ENCODE data around the gene CD3E. TPM values are rescaled to one million over a fixed set of nuclear protein-coding genes. Genes with fewer than 3 reads are reported as not detected.
A peak's percentile ranks its signal among the peaks of the same experiment; 100 is the strongest.

CD3E gene
- total RNA-seq (2014; rRNA removed; shearing (Covaris generic)) = 0.42 TPM in 1 of 2 replicates, not detected in the other
- polyA plus RNA-seq (2015; cell fraction: cytosol; rRNA removed) = not detected in 2 replicates
- polyA plus RNA-seq (2015; cell fraction: nucleus; rRNA removed) = not detected in 2 replicates

DNA sequence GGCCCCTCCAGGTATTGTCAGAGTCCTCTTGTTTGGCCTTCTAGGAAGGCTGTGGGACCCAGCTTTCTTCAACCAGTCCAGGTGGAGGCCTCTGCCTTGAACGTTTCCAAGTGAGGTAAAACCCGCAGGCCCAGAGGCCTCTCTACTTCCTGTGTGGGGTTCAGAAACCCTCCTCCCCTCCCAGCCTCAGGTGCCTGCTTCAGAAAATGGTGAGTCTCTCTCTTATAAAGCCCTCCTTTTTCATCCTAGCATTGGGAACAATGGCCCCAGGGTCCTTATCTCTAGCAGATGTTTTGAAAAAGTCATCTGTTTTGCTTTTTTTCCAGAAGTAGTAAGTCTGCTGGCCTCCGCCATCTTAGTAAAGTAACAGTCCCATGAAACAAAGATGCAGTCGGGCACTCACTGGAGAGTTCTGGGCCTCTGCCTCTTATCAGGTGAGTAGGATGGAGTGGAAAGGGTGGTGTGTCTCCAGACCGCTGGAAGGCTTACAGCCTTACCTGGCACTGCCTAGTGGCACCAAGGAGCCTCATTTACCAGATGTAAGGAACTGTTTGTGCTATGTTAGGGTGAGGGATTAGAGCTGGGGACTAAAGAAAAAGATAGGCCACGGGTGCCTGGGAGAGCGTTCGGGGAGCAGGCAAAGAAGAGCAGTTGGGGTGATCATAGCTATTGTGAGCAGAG, at the start of gene CD3E:
Gene CD3E, plus strand, starts transcription at position 163 of the 681 bp plus-strand sequence. Its CDS starts 223 bp downstream, at position 386.
- no peak for DNase-seq (ENCODE audit: low read depth)

DNA sequence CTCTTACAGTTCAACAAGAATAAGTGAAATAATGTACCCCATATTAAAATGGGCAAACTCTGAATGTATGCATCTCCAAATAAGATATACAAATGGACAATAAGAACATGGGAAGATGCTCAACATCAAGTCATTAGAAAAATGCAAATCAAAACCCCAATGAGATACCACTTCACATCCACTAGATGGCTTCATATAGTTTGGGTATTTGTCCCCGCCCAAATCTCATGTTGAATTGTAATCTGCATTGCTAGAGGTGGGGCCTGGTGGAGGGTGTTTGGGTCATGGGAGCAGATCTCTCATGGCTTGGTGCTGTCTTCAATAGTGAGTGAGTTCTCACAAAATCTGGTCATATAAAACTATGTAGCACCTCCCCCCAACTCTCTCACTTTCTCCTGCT, 46.1 kb upstream of the CD3E start:
- DNase-seq (ENCODE audit: low read depth) = no peak

DNA sequence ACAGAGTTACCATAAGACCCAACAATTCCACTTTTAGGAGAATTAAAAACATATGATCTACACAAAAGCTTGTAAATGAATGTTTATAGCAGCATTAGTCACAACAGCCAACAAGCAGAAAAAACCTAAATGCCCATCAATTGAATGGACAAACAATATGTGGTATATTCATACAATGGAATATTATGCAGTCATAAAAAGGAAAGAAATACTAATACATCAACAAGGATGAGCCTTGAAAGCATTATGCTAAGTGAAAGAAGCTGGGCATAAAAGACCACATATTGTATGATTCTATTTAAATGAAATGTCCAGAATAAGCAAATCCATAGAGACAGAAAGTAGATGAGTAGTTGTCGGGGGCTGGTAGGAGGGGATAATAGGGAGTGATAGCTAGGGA, 45.4 kb upstream of the CD3E start:
- DNase-seq (ENCODE audit: low read depth) = no peak

DNA sequence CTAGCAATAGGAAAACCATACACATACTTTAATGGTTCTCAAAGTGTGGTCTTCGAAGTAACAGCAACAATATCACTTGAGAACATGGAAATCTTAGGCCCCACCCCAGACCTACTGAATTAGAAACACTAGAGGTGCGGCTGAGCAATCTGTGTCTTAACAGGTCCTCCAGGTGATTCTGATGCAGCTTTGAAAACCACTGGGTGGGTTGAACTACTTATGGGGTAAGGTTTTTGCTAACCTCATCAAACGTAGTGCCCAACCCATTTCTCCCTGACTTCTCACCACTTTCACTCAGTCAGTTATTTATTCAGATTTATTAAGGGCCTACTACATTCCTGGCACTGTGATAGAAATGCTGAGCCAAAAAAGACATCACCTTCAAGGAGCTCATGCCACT, 44.2 kb upstream of the CD3E start:
- DNase-seq (ENCODE audit: low read depth) = no peak

DNA sequence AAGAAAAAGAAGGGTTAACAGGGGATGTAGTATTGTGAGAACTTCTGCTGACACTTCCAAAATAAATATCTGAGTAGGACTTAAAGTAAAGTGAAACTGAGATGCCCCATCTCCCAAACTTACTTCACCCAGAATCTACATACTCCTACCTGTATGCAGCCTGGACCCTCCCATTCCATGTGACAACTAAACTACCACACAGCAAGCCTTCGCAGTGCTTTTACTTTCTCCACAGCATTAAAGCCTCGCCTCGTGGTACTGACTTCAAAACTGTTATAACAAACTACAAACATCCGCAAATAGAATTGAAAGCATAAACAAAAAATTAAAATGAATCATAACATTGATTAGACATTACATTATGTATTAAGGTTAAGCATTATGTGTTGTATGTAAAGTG, 41.4 kb upstream of the CD3E start:
- DNase-seq (ENCODE audit: low read depth) = no peak

DNA sequence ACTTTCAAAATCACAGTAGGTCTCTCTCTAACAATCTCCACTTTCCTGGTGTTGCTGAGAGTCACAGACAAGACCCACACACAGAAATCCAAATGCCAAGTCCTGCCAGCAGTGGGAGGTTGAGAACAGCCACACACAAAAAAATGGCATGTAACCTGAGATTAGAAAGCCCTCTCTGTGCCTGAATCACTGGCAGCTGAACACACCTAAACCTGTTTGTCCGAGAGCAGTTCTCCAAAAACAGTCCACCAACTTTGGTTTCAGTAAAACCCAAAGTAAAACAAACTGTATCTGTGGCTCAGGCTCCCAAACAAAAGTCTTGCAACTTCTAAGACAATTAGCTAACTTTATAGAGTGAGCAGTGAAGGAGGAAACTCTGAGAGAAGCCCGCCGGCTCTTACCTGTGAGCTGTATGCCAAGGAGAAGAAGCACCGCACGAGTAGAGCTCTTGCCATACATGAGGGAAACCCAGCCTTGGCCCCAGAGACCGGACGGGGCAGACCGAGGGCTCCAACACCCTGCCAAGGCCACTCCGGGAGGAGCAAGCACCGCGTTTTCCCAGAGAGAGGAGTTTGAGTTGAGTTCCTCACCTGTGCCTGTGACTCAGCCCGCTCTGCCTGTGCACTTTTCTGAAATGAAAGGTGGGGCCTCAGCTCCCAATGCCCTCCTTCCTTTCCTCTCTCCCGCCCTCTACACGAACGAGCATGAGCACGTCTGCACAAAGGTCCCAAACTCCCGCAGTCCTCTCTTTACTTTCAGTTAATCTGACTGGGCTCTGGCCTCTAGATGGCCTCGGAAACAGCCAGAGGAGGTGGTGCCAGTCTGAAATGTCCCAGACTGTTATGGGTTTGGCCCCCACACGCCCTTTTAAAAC, 40.6 kb upstream of the CD3E start, which contains the start of gene MPZL2:
Gene MPZL2, minus strand, starts transcription at position 603 of the 874 bp plus-strand sequence. Its CDS starts 144 bp downstream, at position 459.
- peak; percentile 62 for DNase-seq (ENCODE audit: low read depth)

DNA sequence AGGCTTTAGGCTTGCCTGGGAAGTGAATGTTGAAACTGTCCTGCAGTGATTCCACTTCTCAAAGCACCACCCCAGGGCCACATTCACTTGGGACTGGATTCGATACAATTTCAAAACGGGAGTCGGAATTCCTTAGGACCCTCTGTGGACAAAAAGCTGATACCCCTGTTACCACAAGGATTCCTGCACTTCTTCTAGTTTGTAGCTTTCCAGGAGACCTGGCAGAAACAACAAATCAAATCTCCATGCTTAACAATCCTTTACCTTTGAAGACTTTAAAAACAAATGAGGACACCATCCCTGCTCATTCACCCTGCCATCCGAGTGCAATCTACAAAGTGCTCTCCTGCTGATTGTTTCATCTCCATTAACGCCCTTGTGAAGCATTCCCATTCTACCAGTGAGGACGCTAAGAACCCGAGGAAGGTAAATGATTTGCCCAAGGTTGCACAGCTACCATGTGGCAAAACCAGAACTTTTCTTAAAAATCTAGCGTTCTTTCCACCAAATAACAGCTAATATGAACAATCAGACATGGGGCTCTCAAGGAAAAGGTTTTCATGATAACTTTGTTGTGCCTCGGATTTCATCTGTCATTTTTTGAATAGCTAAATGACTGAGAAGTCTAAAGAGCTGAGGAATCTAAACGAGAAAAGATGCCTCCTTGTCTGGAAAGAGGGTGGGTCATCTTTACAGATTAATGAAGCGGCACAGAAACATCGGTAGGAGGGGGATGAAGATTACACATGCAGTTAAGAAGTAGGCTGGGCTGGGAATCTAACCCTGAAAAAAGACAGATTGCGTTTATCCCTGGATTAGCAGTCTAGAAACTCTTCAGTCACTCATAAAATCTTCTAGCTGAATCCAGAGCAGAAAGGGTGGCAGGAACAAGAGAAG, 39.7 kb upstream of the CD3E start:
- no peak for DNase-seq (ENCODE audit: low read depth)

DNA sequence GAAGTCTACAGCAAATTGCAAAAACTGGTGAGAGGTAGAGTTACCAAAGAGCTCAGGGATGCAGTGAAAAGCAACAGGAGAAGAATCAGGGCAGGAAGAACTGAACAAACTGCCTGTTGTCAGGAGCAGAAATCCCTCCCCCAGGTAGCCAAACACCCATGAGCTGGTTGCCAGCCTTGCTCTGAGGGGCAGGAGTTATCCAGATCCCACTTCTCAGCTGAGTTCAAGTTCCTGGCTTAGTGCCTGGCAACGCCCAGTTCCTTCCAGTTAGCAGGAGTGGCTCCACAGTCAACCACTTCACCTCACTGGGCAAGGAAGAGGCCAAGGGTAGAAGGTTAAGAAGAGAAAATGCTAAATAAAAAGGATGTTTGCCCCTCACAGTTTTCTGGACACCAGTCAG, 38.6 kb upstream of the CD3E start:
- peak; percentile 24 for DNase-seq (ENCODE audit: low read depth)

DNA sequence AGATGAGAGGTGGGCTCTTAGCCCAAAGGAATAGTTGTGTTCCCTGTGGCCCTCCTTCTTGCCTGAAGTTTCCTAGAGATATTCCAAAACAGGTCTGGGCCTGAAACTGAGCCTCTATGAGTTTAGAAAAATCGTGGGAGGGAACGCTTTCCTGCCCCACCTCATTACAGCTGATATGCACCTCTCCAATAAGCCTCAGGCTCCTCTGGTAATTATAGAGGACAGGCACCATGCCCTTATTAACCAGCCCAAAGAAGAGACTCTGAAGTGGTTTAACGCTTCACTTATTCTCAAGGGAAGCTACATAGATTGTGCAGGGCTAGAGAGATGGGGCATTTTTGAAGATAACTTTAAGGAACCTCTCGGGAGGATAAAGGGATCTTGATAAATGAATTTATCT, 37.0 kb upstream of the CD3E start:
- no peak for DNase-seq (ENCODE audit: low read depth)

DNA sequence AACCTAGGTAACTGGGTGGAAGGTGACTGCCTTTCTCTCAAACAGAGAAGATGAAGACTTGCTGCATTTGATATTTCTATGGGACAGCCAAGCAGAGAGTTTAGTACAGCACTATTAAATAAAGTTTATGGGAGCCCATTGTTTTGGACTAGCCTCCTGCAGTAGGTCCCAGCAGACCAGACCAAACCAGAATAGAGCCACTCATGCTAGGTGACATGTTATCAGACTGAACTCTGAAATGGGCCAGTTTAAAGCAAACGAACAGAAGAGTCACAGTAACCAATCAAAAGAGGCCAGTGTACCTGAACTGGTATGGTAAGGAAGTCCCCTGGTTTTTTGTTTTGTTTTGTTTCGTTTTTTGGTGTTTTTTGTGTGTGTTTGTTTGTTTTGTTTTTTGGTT, 32.5 kb upstream of the CD3E start:
- DNase-seq (ENCODE audit: low read depth) = no peak

DNA sequence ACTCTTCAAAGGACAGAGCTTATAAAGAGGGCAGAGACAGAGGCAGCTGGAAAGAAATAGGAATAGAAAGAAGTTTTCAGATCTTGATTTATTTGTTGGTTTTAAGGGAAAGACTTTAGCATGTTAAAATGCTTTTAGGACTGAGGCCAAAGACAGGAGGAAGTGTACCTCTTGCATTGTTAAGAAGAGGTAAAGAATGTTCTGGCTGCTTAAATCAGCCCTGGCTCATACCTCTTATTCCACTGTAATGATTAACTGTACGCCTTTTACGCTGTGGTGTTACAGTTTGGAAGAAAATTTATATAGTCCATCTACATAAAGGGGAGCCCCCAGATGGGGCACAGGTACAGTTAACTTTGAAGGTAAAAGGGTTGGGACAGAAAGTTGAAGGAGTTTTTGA, 30.3 kb upstream of the CD3E start:
- no peak for DNase-seq (ENCODE audit: low read depth)

DNA sequence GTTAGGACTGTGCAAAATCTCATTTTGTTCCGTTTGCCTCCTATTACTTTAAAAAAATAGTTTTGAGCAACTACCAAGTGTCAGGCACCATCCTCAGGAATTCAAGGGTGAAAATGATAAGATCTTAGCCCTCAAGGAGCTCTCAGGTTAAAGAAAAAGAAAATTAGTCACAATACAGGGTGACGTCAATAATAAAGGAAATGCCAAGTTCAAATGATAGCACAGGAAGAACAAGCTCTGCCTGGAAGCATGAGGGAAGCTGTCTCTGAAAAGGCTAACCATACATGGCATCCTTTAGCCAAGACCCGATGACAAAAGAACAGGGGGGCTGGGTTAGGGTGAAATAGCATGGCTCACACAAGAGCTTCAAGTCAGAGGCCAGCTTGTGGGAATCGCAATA, 29.4 kb upstream of the CD3E start:
- DNase-seq (ENCODE audit: low read depth) = peak; percentile 84

DNA sequence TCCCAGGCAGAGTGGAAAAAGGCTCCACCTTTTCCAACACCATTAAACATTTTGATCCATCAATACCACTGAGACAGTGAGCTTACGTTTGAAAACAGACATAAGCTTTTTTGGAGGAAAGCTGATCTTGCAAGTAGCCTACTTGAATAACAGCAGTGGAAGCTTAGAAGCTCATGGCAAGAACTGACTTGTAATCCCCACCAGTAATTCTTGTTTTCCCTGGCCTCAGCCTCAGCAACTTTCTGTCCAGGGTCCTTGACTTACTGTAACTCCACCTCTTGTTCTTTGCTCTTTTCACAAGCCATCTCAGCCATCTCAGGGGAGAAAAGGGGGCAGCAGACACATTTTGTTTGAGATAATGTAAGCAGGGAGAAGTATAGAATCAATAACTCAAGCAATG, 28.1 kb upstream of the CD3E start:
- DNase-seq (ENCODE audit: low read depth) = no peak

DNA sequence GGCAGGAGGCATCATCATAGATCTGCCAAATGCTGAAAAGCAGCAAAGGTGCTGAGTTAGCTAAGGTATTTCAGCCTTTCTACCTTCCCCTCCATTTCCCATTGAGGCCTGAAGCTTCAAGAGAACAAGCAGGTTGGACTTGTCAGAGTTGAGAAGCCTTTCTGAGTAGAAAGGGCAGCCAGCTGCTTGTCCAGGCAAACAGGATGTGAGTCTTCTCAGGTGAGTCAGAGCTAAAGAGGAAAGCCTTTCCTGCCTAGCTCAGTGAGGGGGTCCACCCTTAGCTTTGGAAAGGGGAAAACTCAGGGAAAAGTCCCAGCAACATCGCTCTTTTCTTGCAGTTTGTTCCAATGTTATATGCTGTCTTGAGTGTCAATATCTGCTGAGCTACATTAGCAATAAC, 27.2 kb upstream of the CD3E start:
- peak; percentile 89 for DNase-seq (ENCODE audit: low read depth)

DNA sequence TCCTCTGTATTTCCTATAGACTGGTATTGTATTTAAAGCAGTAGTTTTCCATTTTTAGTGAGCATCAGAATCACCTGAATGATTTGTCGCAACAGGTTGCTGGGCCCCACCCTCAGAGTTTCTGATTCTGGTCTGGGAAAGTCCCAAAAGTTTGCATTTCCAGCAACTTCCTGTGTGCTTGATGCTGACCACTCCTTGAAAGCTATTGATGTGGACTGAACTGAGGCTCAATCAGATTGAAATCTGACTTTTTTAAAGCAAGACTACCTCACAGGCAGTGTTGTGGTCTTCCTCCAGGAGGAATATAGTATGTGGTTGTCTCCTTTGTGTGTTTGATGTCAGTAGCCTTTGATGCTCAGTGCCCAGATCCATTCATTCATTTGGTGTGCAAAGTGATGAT, 23.2 kb upstream of the CD3E start:
- no peak for DNase-seq (ENCODE audit: low read depth)

DNA sequence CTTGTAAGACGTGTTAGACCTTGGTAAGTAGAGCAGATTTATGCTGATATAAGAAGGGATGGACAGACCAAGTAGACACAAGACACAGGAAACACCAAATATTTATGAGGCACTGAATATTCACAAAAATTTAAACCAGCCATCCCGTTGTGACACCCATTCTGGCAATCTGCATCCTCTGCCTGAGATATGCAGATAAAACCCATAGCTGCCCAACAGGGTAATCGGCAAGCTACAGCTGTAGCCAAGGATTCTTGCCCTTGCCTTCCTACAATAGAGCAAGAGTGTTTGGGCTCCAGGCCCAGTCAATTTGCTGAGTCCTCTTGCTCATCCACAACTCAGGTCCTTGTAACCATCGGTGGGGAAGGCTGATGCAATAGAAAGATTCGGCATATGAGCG, 21.9 kb upstream of the CD3E start:
- no peak for DNase-seq (ENCODE audit: low read depth)

DNA sequence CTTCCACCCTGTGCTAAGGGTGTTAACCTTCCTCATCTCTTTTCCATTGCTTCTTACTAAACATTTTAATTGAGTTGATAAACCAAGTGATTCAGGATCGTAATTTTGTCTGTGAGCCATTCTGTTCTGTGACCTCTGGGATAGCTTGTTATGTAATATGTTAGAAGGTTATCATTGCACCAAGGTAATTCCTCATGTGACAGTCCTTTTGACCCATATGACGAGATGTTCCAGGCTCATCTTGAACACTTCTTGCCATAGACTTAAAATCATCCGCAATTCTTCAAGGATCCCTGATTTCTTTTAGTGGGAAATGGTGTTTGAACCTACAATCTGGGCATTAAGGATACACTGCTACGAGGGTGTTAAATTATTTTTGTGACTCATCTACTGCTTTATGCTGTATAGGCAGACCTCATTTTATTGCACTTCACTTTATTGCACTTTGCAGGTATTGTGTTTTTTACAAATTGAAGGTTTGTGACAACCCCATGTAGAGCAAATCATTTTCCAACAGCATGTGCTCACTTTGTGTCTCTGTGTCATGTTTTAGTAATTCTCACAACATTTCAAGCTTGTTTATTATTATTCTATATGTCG, 21.4 kb upstream of the CD3E start:
- no peak for DNase-seq (ENCODE audit: low read depth)

DNA sequence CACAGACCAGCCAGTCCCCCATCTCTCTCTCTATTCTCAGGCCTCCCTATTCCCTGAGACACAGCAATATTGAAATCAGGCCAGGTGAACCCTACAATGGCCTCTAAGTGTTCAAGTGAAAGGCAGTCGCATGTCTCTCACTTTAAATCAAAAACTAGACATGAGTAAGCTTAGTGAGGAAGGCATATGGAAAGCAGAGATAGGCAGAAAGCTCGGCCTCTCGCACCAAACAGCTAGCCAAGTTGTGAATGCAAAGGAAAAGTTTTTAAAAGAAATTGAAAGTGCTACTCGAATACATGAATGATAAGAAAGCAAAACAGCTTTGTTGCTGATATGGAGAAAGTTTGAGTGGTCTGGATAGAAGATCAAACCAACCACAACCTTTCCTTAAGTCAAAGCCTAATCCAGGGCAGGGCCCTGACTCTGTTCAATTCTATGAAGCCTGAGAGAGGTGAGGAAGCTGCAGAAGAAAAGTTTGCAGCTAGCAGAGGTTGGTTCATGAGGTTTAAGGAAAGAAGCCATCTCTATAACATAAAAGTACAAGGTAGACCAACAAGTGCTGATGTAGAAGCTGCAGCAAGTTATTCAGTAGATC, 20.7 kb upstream of the CD3E start:
- DNase-seq (ENCODE audit: low read depth) = no peak

DNA sequence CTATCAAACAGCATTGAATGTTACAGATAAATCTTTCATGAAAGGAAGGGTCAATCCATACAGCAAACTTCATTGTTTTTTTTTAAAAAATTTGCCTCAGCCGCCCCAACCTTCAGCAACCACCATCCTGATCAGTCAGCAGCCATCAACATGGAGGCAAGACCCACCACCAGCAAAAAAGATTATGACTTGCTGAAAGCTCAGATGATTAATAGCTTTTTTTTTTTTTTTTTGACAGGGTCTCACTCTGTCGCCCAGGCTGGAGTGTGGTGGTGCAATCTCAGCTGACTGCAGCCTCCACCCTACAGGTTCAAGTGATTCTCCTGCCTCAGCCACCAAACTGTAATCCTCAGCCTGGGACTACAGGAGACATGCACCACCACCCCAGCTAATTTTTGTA, 18.0 kb upstream of the CD3E start:
- DNase-seq (ENCODE audit: low read depth) = no peak

DNA sequence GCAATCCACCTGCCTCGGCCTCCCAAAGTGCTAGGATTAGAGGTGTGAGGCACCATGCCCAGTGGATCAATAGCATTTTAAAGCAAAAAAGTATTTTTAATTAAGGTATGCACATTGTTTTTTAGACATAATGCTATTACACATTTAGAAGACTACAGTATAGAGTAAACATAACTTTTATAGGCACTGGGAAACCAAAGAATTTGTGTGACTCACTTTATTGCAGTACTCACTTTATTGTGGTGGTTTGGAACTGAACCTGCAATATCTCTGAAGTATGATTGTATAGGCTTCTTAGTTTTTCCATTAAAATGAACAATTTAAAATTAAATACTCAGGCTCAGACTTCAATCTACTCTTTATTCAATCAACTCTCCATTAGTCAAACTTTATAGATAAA, 17.5 kb upstream of the CD3E start:
- peak; percentile 52 for DNase-seq (ENCODE audit: low read depth)

DNA sequence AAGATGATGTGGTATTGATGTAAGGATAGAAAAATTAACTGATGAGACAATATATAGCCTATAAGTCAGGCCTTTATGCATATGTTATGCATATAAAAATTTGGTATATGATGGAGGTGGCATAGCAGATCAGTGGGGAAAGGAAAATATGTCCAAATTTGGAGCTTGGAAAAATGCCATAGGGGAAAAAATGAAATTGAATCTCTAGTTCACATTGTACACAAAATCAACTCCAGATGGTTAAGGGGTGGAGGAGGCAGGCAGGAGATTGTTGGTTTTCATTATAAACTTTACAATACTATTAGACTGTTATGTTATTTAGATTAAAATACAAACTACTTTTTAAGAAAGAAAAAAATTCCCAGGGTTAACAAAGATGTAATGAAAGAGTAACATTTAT, 15.1 kb upstream of the CD3E start:
- no peak for DNase-seq (ENCODE audit: low read depth)

Measured in HT1080 (cell line).